ENCODE measurements around the gene C12orf54. TPM values are rescaled to one million over a fixed set of nuclear protein-coding genes. Genes with fewer than 3 reads are reported as not detected.
"Not testable (repeated sequence)": the region's sequence is repeated elsewhere in the genome, so short reads cannot be mapped to it uniquely, and the experiment has no call there.

Gene C12orf54
- total RNA-seq, 3 donors from 2014 or later (not counting 1 experiment from before 2014, with no cell fraction given) = not detected

GRCh38 chr12:48508987-48509386 lies 26.7 kb downstream of the C12orf54 start:
- H3K4me3 ChIP-seq (ENCODE audit: low read length) = no peak overlapping the region
- no peaks in the 10 kb centered on the region for H3K9me3 ChIP-seq (ENCODE audit: control insufficient read depth, insufficient read depth, low read length)
- peaks cover 32 to 70% of the 10 kb centered on the region in 2 donors for H3K27me3 Mint-ChIP-seq (ENCODE audit: low read depth in 2 of 2)
- no peaks in the 10 kb centered on the region for H3K36me3 Mint-ChIP-seq
- no peaks in the 10 kb centered on the region for H3K4me1 Mint-ChIP-seq
- H3K27ac ChIP-seq (ENCODE audit: low read length) = no peak overlapping the region
- no peaks in the 10 kb centered on the region for H3K4me1 ChIP-seq (ENCODE audit: control insufficient read depth, insufficient read depth, low read length)
- WGBS (ENCODE audit: insufficient coverage) = 49% methylated on average over 2 of the region's 2 CpGs
- no peak for DNase-seq
- no peak for ATAC-seq
- no peaks in the 10 kb centered on the region for H3K36me3 ChIP-seq (ENCODE audit: control insufficient read depth, insufficient read depth, low read length)
- H3K9me3 Mint-ChIP-seq = peaks cover 0 to 2% of the 10 kb centered on the region in 2 donors
- H3K27ac Mint-ChIP-seq = no peak overlapping the region
- H3K4me3 Mint-ChIP-seq = no peak overlapping the region
- H3K27me3 ChIP-seq (ENCODE audit: control insufficient read depth, insufficient read depth, low read length) = peaks cover 3% of the 10 kb centered on the region
- TF ChIP-seq, protein P1, sequence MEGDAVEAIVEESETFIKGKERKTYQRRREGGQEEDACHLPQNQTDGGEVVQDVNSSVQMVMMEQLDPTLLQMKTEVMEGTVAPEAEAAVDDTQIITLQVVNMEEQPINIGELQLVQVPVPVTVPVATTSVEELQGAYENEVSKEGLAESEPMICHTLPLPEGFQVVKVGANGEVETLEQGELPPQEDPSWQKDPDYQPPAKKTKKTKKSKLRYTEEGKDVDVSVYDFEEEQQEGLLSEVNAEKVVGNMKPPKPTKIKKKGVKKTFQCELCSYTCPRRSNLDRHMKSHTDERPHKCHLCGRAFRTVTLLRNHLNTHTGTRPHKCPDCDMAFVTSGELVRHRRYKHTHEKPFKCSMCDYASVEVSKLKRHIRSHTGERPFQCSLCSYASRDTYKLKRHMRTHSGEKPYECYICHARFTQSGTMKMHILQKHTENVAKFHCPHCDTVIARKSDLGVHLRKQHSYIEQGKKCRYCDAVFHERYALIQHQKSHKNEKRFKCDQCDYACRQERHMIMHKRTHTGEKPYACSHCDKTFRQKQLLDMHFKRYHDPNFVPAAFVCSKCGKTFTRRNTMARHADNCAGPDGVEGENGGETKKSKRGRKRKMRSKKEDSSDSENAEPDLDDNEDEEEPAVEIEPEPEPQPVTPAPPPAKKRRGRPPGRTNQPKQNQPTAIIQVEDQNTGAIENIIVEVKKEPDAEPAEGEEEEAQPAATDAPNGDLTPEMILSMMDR (IDR thresholded peaks at IDR 0.05) = no peak
- intact Hi-C loops (cut with micrococcal nuclease) = no loop called here

DNA sequence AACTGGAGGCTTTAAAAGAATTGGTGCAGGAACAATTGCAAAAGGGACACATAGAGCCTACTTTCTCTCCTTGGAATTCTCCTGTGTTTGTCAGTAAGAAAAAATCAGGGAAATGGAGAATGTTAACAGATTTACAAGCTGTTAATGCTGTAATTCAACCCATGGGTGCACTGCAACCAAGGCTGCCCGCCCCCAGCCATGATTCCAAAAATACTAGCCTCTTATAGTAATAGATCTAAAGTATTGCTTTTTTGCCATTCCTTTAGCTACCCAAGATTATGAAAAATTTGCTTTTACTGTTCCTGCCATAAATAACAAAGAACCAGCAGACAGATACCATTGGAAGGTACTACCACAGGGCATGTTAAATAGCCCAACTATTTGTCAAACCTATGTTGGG lies 27.8 kb downstream of the C12orf54 start:
- Mint-ChIP-seq H3K27ac (no peak overlapping the region), H3K9me3 (peaks cover 0 to 2% of the 10 kb centered on the region in 2 donors), H3K36me3 (no peaks in the 10 kb centered on the region), H3K27me3 (ENCODE audit: low read depth in 2 of 2) (peaks cover 32 to 70% of the 10 kb centered on the region in 2 donors), H3K4me1 (no peaks in the 10 kb centered on the region), H3K4me3 (no peak overlapping the region)
- H3K36me3 ChIP-seq (ENCODE audit: control insufficient read depth, insufficient read depth, low read length) = no peaks in the 10 kb centered on the region
- no peaks in the 10 kb centered on the region for H3K9me3 ChIP-seq (ENCODE audit: control insufficient read depth, insufficient read depth, low read length)
- peaks cover 2% of the 10 kb centered on the region for H3K27me3 ChIP-seq (ENCODE audit: control insufficient read depth, insufficient read depth, low read length)
- no peak for DNase-seq
- WGBS (ENCODE audit: insufficient coverage) = no CpG with 5 or more reads among the region's 1 CpG
- H3K4me3 ChIP-seq (ENCODE audit: low read length) = no peak overlapping the region
- intact Hi-C loops (cut with micrococcal nuclease) = no loop called here
- TF ChIP-seq, protein P1 (IDR thresholded peaks at IDR 0.05) = no peak
- H3K27ac ChIP-seq (ENCODE audit: low read length) = no peak overlapping the region
- ATAC-seq = no peak
- H3K4me1 ChIP-seq (ENCODE audit: control insufficient read depth, insufficient read depth, low read length) = no peaks in the 10 kb centered on the region

GRCh38 chr12:48512855-48513254 lies 30.6 kb downstream of the C12orf54 start:
- Mint-ChIP-seq H3K4me3 (no peak overlapping the region), H3K27ac (no peak overlapping the region), H3K9me3 (peaks cover 0 to 2% of the 10 kb centered on the region in 2 donors), H3K4me1 (no peaks in the 10 kb centered on the region), H3K36me3 (no peaks in the 10 kb centered on the region), H3K27me3 (ENCODE audit: low read depth in 2 of 2) (peaks cover 15 to 48% of the 10 kb centered on the region in 2 donors)
- Histone ChIP-seq H3K27me3 (ENCODE audit: control insufficient read depth, insufficient read depth, low read length) (peaks cover 2% of the 10 kb centered on the region), H3K27ac (ENCODE audit: low read length) (no peak overlapping the region), H3K4me1 (ENCODE audit: control insufficient read depth, insufficient read depth, low read length) (no peaks in the 10 kb centered on the region), H3K36me3 (ENCODE audit: control insufficient read depth, insufficient read depth, low read length) (no peaks in the 10 kb centered on the region), H3K4me3 (ENCODE audit: low read length) (no peak overlapping the region), H3K9me3 (ENCODE audit: control insufficient read depth, insufficient read depth, low read length) (no peaks in the 10 kb centered on the region)
- intact Hi-C loops (cut with micrococcal nuclease) = no loop called here
- no peak for DNase-seq
- no peak for ATAC-seq
- 67% methylated on average over 2 of the region's 2 CpGs for WGBS (ENCODE audit: insufficient coverage)
- TF ChIP-seq, protein P1 (IDR thresholded peaks at IDR 0.05) = no peak

GRCh38 chr12:48514728-48515127 lies 32.4 kb downstream of the C12orf54 start:
- Mint-ChIP-seq H3K36me3 (no peaks in the 10 kb centered on the region), H3K9me3 (peaks cover 0 to 2% of the 10 kb centered on the region in 2 donors), H3K4me3 (no peak overlapping the region), H3K4me1 (no peaks in the 10 kb centered on the region), H3K27ac (no peak overlapping the region), H3K27me3 (ENCODE audit: low read depth in 2 of 2) (peaks cover 13 to 35% of the 10 kb centered on the region in 2 donors)
- DNase-seq = no peak
- H3K27me3 ChIP-seq (ENCODE audit: control insufficient read depth, insufficient read depth, low read length) = peaks cover 2% of the 10 kb centered on the region
- intact Hi-C loops (cut with micrococcal nuclease) = no loop called here
- TF ChIP-seq, protein P1 (IDR thresholded peaks at IDR 0.05) = no peak
- no peak overlapping the region for H3K4me3 ChIP-seq (ENCODE audit: low read length)
- H3K36me3 ChIP-seq (ENCODE audit: control insufficient read depth, insufficient read depth, low read length) = no peaks in the 10 kb centered on the region
- no peaks in the 10 kb centered on the region for H3K4me1 ChIP-seq (ENCODE audit: control insufficient read depth, insufficient read depth, low read length)
- ATAC-seq = no peak
- no peaks in the 10 kb centered on the region for H3K9me3 ChIP-seq (ENCODE audit: control insufficient read depth, insufficient read depth, low read length)
- WGBS (ENCODE audit: insufficient coverage) = no CpG with 5 or more reads among the region's 1 CpG
- no peak overlapping the region for H3K27ac ChIP-seq (ENCODE audit: low read length)

GRCh38 chr12:48520381-48520780 lies 38.1 kb downstream of the C12orf54 start:
- intact Hi-C loops (cut with micrococcal nuclease); H3K36me3 Mint-ChIP-seq; H3K9me3 ChIP-seq (ENCODE audit: control insufficient read depth, insufficient read depth, low read length); H3K27ac ChIP-seq (ENCODE audit: low read length); H3K27me3 ChIP-seq (ENCODE audit: control insufficient read depth, insufficient read depth, low read length); ATAC-seq; DNase-seq; H3K4me3 Mint-ChIP-seq; H3K27ac Mint-ChIP-seq; H3K27me3 Mint-ChIP-seq (ENCODE audit: low read depth in 2 of 2); H3K36me3 ChIP-seq (ENCODE audit: control insufficient read depth, insufficient read depth, low read length); H3K4me3 ChIP-seq (ENCODE audit: low read length); H3K4me1 ChIP-seq (ENCODE audit: control insufficient read depth, insufficient read depth, low read length); H3K4me1 Mint-ChIP-seq; H3K9me3 Mint-ChIP-seq: not testable (repeated sequence)
- 90% methylated on average over 22 of the region's 24 CpGs for WGBS (ENCODE audit: insufficient coverage)

Data from natural killer cell (primary cell).